ENCODE data around the gene FBXL16.

FBXL16 gene

GRCh38 chr16:728131-728889 lies 22.7 kb upstream of the FBXL16 start (continued):
- peak; percentile 68 for TF ChIP-seq KLF16 (tag by site-specific recombination; IDR thresholded peaks at IDR 0.05)
- TF ChIP-seq ZNF624 (tag by site-specific recombination; IDR thresholded peaks at IDR 0.05): no peak
- TF ChIP-seq ZNF121 (tag by site-specific recombination; IDR thresholded peaks at IDR 0.05): no peak
- TF ChIP-seq ZNF747 (tag by site-specific recombination; IDR thresholded peaks at IDR 0.05): no peak
- no peak for TF ChIP-seq GFI1B (tag by site-specific recombination; IDR thresholded peaks at IDR 0.05)
- TF ChIP-seq ZNF555 (tag by site-specific recombination; conservative IDR thresholded peaks at IDR 0.05): no peak
- TF ChIP-seq ZNF626 (tag by site-specific recombination; IDR thresholded peaks at IDR 0.05): no peak
- no peak for TF ChIP-seq ZNF391 (tag by site-specific recombination; IDR thresholded peaks at IDR 0.05; ENCODE audit: borderline replicate concordance, low read depth)
- TF ChIP-seq ZNF501 (tag by site-specific recombination; IDR thresholded peaks at IDR 0.05): no peak
- TF ChIP-seq, protein P1, sequence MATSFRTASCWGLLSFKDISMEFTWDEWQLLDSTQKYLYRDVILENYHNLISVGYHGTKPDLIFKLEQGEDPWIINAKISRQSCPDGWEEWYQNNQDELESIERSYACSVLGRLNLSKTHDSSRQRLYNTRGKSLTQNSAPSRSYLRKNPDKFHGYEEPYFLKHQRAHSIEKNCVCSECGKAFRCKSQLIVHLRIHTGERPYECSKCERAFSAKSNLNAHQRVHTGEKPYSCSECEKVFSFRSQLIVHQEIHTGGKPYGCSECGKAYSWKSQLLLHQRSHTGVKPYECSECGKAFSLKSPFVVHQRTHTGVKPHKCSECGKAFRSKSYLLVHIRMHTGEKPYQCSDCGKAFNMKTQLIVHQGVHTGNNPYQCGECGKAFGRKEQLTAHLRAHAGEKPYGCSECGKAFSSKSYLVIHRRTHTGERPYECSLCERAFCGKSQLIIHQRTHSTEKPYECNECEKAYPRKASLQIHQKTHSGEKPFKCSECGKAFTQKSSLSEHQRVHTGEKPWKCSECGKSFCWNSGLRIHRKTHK (tag by site-specific recombination; IDR thresholded peaks at IDR 0.05): no peak
- TF ChIP-seq ZFP3 (tag by site-specific recombination; IDR thresholded peaks at IDR 0.05; ENCODE audit: low read depth): no peak
- no peak for TF ChIP-seq ZNF548 (tag by site-specific recombination; IDR thresholded peaks at IDR 0.05)
- peak; percentile 72 for TF ChIP-seq KLF1 (tag by site-specific recombination; IDR thresholded peaks at IDR 0.05)
- TF ChIP-seq ZNF629 (tag by site-specific recombination; IDR thresholded peaks at IDR 0.05): peak; percentile 46; the same call in 1 of the 2 replicates
- TF ChIP-seq ZNF692 (tag by site-specific recombination; IDR thresholded peaks at IDR 0.05): peak; percentile 64; the same call in 1 of the 2 replicates
- TF ChIP-seq ZNF214 (tag by site-specific recombination; IDR thresholded peaks at IDR 0.05; ENCODE audit: borderline replicate concordance): no peak
- TF ChIP-seq ZNF138 (tag by site-specific recombination; IDR thresholded peaks at IDR 0.05; ENCODE audit: borderline replicate concordance): no peak
- no peak for TF ChIP-seq ZNF561 (tag by site-specific recombination; IDR thresholded peaks at IDR 0.05; ENCODE audit: borderline replicate concordance)
- TF ChIP-seq ZFHX2 (tag by site-specific recombination; conservative IDR thresholded peaks at IDR 0.05): peak; percentile 43; the same call in 1 of the 2 replicates
- no peak for TF ChIP-seq ZNF660 (tag by site-specific recombination; IDR thresholded peaks at IDR 0.05)
- no peak for TF ChIP-seq ZNF664 (tag by site-specific recombination; IDR thresholded peaks at IDR 0.05)
- TF ChIP-seq ZNF423 (tag by site-specific recombination; IDR thresholded peaks at IDR 0.05): no peak
- no peak for TF ChIP-seq MZF1 (tag by site-specific recombination; IDR thresholded peaks at IDR 0.05; ENCODE audit: borderline replicate concordance)
- TF ChIP-seq ZNF610 (tag by site-specific recombination; IDR thresholded peaks at IDR 0.05; ENCODE audit: borderline replicate concordance): no peak
- no peak for TF ChIP-seq HOXD13 (CRISPR knock-in tag; IDR thresholded peaks at IDR 0.05; ENCODE audit: borderline replicate concordance)
- no peak for TF ChIP-seq ZNF211 (tag by site-specific recombination; IDR thresholded peaks at IDR 0.05; ENCODE audit: low read depth)
- TF ChIP-seq ZNF677 (tag by site-specific recombination; IDR thresholded peaks at IDR 0.05): no peak
- no peak for TF ChIP-seq ZNF350 (tag by site-specific recombination; IDR thresholded peaks at IDR 0.05)
- TF ChIP-seq EGR2 (tag by site-specific recombination; IDR thresholded peaks at IDR 0.05; ENCODE audit: low read depth): peak; percentile 11; the same call in 1 of the 2 replicates
- TF ChIP-seq ZSCAN16 (tag by site-specific recombination; IDR thresholded peaks at IDR 0.05): no peak
- TF ChIP-seq ZBTB6 (tag by site-specific recombination; IDR thresholded peaks at IDR 0.05): no peak
- TF ChIP-seq ZNF19 (tag by site-specific recombination; IDR thresholded peaks at IDR 0.05; ENCODE audit: low read depth): no peak
- TF ChIP-seq, protein P2, sequence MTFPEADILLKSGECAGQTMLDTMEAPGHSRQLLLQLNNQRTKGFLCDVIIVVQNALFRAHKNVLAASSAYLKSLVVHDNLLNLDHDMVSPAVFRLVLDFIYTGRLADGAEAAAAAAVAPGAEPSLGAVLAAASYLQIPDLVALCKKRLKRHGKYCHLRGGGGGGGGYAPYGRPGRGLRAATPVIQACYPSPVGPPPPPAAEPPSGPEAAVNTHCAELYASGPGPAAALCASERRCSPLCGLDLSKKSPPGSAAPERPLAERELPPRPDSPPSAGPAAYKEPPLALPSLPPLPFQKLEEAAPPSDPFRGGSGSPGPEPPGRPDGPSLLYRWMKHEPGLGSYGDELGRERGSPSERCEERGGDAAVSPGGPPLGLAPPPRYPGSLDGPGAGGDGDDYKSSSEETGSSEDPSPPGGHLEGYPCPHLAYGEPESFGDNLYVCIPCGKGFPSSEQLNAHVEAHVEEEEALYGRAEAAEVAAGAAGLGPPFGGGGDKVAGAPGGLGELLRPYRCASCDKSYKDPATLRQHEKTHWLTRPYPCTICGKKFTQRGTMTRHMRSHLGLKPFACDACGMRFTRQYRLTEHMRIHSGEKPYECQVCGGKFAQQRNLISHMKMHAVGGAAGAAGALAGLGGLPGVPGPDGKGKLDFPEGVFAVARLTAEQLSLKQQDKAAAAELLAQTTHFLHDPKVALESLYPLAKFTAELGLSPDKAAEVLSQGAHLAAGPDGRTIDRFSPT (tag by site-specific recombination; IDR thresholded peaks at IDR 0.05): peak; percentile 97
- TF ChIP-seq, protein P3, sequence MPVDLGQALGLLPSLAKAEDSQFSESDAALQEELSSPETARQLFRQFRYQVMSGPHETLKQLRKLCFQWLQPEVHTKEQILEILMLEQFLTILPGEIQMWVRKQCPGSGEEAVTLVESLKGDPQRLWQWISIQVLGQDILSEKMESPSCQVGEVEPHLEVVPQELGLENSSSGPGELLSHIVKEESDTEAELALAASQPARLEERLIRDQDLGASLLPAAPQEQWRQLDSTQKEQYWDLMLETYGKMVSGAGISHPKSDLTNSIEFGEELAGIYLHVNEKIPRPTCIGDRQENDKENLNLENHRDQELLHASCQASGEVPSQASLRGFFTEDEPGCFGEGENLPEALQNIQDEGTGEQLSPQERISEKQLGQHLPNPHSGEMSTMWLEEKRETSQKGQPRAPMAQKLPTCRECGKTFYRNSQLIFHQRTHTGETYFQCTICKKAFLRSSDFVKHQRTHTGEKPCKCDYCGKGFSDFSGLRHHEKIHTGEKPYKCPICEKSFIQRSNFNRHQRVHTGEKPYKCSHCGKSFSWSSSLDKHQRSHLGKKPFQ (tag by site-specific recombination; IDR thresholded peaks at IDR 0.05): no peak

Data from HEK293 (cell line).